SK-N-SH treated with all-trans-retinoic acid at 6 μM for 48 hours (cell line): ENCODE measurements around the gene S100A8.

ENCODE experiments used
- BACH2 ChIP-seq: fragments of 250-450 bp; sonication (Bioruptor Pico); IDR thresholded peaks from 2 replicates; pipeline ENCODE4 v1.9.0; 2021; ENCODE audit warnings: mild to moderate bottlenecking, borderline replicate concordance
- CREB5 ChIP-seq: fragments of 250-450 bp; sonication (Bioruptor Pico); IDR thresholded peaks from 2 replicates; pipeline ENCODE4 v1.5.1; 2020; ENCODE audit warnings: low read depth, mild to moderate bottlenecking, moderate library complexity
- CSRNP3 ChIP-seq: fragments of 250-450 bp; sonication (Bioruptor Pico); IDR thresholded peaks from 2 replicates; pipeline ENCODE4 v1.5.1; 2021; ENCODE audit warnings: mild to moderate bottlenecking, moderate library complexity
- ISL1 ChIP-seq: fragments of 250-450 bp; sonication (Bioruptor Pico); IDR thresholded peaks from 2 replicates; pipeline ENCODE4 v2.1.2; 2022; ENCODE audit warnings: mild to moderate bottlenecking, moderate library complexity
- PATZ1 ChIP-seq: fragments of 250-450 bp; sonication (Bioruptor Pico); IDR thresholded peaks from 2 replicates; pipeline ENCODE4 v1.8.0; 2020; ENCODE audit warnings: mild to moderate bottlenecking, moderate library complexity, borderline replicate concordance
- RARB ChIP-seq: fragments of 250-450 bp; sonication (Bioruptor Pico); IDR thresholded peaks from 2 replicates; pipeline ENCODE4 v1.8.0; 2021; ENCODE audit warnings: mild to moderate bottlenecking, moderate library complexity
- TSHZ2 ChIP-seq: fragments of 250-450 bp; sonication (Bioruptor Pico); IDR thresholded peaks from 2 replicates; pipeline ENCODE4 v1.5.0; 2020; ENCODE audit warnings: mild to moderate bottlenecking, moderate library complexity
- ZC3H10 ChIP-seq: fragments of 250-450 bp; sonication (Bioruptor Pico); IDR thresholded peaks from 2 replicates; pipeline ENCODE4 v1.5.1; 2021; ENCODE audit warnings: mild to moderate bottlenecking, moderate library complexity
- ZNF70 ChIP-seq: fragments of 450-650 bp; formaldehyde crosslinking; IDR thresholded peaks from 2 replicates; pipeline ENCODE4 v1.5.0; 2020; ENCODE audit warnings: mild to moderate bottlenecking, moderate library complexity
- ZNF8 ChIP-seq: fragments of 450-650 bp; formaldehyde crosslinking; IDR thresholded peaks from 2 replicates; pipeline ENCODE4 v1.5.0; 2020; ENCODE audit warnings: mild to moderate bottlenecking, moderate library complexity

GRCh38 chr1:153343811-153344717 is 46.8 kb downstream of the S100A8 start:
- no peak for TF ChIP-seq TSHZ2
- TF ChIP-seq PATZ1 (CRISPR knock-in tag) = no peak
- TF ChIP-seq RARB (CRISPR knock-in tag) = no peak
- no peak for TF ChIP-seq BACH2 (CRISPR knock-in tag)
- no peak for TF ChIP-seq ISL1
- TF ChIP-seq ZNF8 (CRISPR knock-in tag) = no peak
- TF ChIP-seq CSRNP3 (CRISPR knock-in tag) = no peak
- no peak for TF ChIP-seq CREB5 (CRISPR knock-in tag)
- TF ChIP-seq ZC3H10 (CRISPR knock-in tag) = no peak
- no peak for TF ChIP-seq ZNF70 (CRISPR knock-in tag)
